SK-N-SH (cell line): ENCODE data around the gene CSRP3. TPM values are rescaled to one million over a fixed set of nuclear protein-coding genes. Genes with fewer than 3 reads are reported as not detected.

ENCODE experiments used
- CTCF ChIA-PET: fragments of 300-600, 350-600 bp; formaldehyde crosslinking; extraction: SDS; loops from one replicate; lab custom pipeline; 2021; lab: Yijun Ruan, JAX
- POLR2A ChIA-PET: fragments of 350-600 bp; sonication (Branson Sonifier 250); formaldehyde crosslinking; extraction: SDS; loops from one replicate; lab custom pipeline; 2020; ENCODE audit warnings: antibody characterized with exemption, inconsistent platforms; lab: Yijun Ruan, JAX
- DNase-seq: peaks from one replicate; pipeline ENCODE4 v3.0.0; 2012
- H2AFZ ChIP-seq: fragments of 200-600 bp; sonication (generic); 2 replicates; pipeline ENCODE4 v1.8.1; 2016; ENCODE audit warnings: antibody characterized with exemption, mild to moderate bottlenecking, low read depth
- H3F3A ChIP-seq: fragments of 200-600 bp; sonication (generic); replicated peaks from 2 replicates; pipeline ENCODE3; 2016; ENCODE audit warnings: antibody characterized with exemption, mild to moderate bottlenecking; ENCODE audit not compliant: insufficient read depth
- H3K27ac ChIP-seq, 2 experiments: fragments of 200-500 bp in 1 of 2; fragments of 200-600 bp in 1 of 2; sonication (Bioruptor generic) in 1 of 2; sonication (generic), shearing (Covaris generic) in 1 of 2; 2 replicates each; pipeline versions ENCODE4 v1.5.1 to v1.6.1; 2014 to 2016; ENCODE audit warnings: low read depth in 2 of 2, inconsistent platforms in 1 of 2, low read length in 1 of 2, mild to moderate bottlenecking in 1 of 2, mixed read lengths in 1 of 2
- H3K27me3 ChIP-seq: fragments of 200-600 bp; sonication (generic), shearing (Covaris generic); 2 replicates; pipeline ENCODE4 v1.6.1; 2016; ENCODE audit warnings: mixed run types; ENCODE audit not compliant: insufficient read depth
- H3K36me3 ChIP-seq, 2 experiments: fragments of 200-500 bp in 1 of 2; fragments of 200-600 bp in 1 of 2; sonication (Bioruptor generic) in 1 of 2; sonication (generic) in 1 of 2; replicated peaks in 1 of 2; 2 replicates each; pipeline versions ENCODE3 to v1.5.1; 2014 to 2016; ENCODE audit warnings: low read length in 1 of 2, mild to moderate bottlenecking in 1 of 2; ENCODE audit not compliant: insufficient read depth in 2 of 2, control insufficient read depth in 1 of 2
- H3K4me1 ChIP-seq, 2 experiments: fragments of 200-500 bp in 1 of 2; fragments of 200-600 bp in 1 of 2; sonication (Bioruptor generic) in 1 of 2; sonication (generic), shearing (Covaris generic) in 1 of 2; 2 replicates each; pipeline versions ENCODE4 v1.5.1 to v1.6.1; 2014 to 2016; ENCODE audit warnings: low read depth in 1 of 2, low read length in 1 of 2, mixed run types in 1 of 2; ENCODE audit not compliant: insufficient read depth in 2 of 2, control insufficient read depth in 1 of 2
- H3K4me2 ChIP-seq: fragments of 200-600 bp; sonication (generic), shearing (Covaris generic); 2 replicates; pipeline ENCODE4 v1.6.1; 2017; ENCODE audit warnings: mixed run types
- H3K4me3 ChIP-seq, 2 experiments: fragments of 200-500 bp in 1 of 2; fragments of 200-600 bp in 1 of 2; sonication (Bioruptor generic) in 1 of 2; sonication (generic), shearing (Covaris generic) in 1 of 2; 2 replicates each; pipeline versions ENCODE4 v1.5.1 to v1.8.1; 2014 to 2016; ENCODE audit warnings: low read depth in 2 of 2, inconsistent platforms in 1 of 2, low read length in 1 of 2, mild to moderate bottlenecking in 1 of 2, mixed read lengths in 1 of 2, moderate library complexity in 1 of 2
- H3K79me2 ChIP-seq: fragments of 200-600 bp; sonication (generic); 2 replicates; pipeline ENCODE4 v1.8.1; 2017; ENCODE audit warnings: mild to moderate bottlenecking; ENCODE audit not compliant: insufficient read depth
- H3K9ac ChIP-seq: fragments of 200-600 bp; sonication (generic); 2 replicates; pipeline ENCODE4 v1.6.1; 2017; ENCODE audit warnings: mixed run types
- H3K9me2 ChIP-seq: fragments of 200-600 bp; sonication (generic); 2 replicates; pipeline ENCODE4 v1.6.1; 2017; ENCODE audit warnings: mixed run types
- H3K9me3 ChIP-seq: fragments of 200-600 bp; sonication (generic); 2 replicates; pipeline ENCODE4 v1.6.1; 2017; ENCODE audit warnings: mixed run types, mild to moderate bottlenecking, moderate library complexity
- H4K20me1 ChIP-seq: fragments of 200-600 bp; sonication (generic); 2 replicates; pipeline ENCODE4 v1.6.1; 2017; ENCODE audit warnings: mild to moderate bottlenecking, mixed run types; ENCODE audit not compliant: insufficient read depth
- CHD2 ChIP-seq: fragments of 150-350 bp; IDR thresholded peaks from 2 replicates; pipeline ENCODE4 v1.6.1; 2018; ENCODE audit warnings: low read length; ENCODE audit not compliant: partially characterized antibody
- EP300 ChIP-seq, 2 experiments: IDR thresholded peaks; 2 replicates each; pipeline versions ENCODE4 v1.4.0 to v1.6.1; 2012; ENCODE audit warnings: borderline replicate concordance in 1 of 2, low read depth in 1 of 2, low read length in 1 of 2
- FOSL2 ChIP-seq: IDR thresholded peaks from 2 replicates; pipeline ENCODE4 v1.4.0; 2012; ENCODE audit warnings: low read depth, mild to moderate bottlenecking, moderate library complexity, borderline replicate concordance
- FOXJ3 ChIP-seq: sonication (generic); formaldehyde crosslinking; IDR thresholded peaks from 2 replicates; pipeline ENCODE4 v1.5.1; 2020; ENCODE audit warnings: mild to moderate bottlenecking, missing genetic modification reagents
- GABPA ChIP-seq: IDR thresholded peaks from 2 replicates; pipeline ENCODE4 v1.4.0; 2012; ENCODE audit warnings: low read depth, mild to moderate bottlenecking
- GATA2 ChIP-seq: sonication (generic); formaldehyde crosslinking; IDR thresholded peaks from 2 replicates; pipeline ENCODE4 v1.5.0; 2020; ENCODE audit warnings: mild to moderate bottlenecking, missing genetic modification reagents
- MEF2A ChIP-seq: IDR thresholded peaks from 2 replicates; pipeline ENCODE4 v1.4.0; 2012; ENCODE audit warnings: low read depth, borderline replicate concordance
- MXI1 ChIP-seq: IDR thresholded peaks from 2 replicates; pipeline ENCODE4 v1.6.1; 2012; ENCODE audit warnings: mild to moderate bottlenecking, low read depth, low read length, improper control_type of control experiment
- NRF1 ChIP-seq: IDR thresholded peaks from 2 replicates; pipeline ENCODE4 v1.6.1; 2012; ENCODE audit warnings: low read depth, mild to moderate bottlenecking, low read length
- POLR2AphosphoS5 ChIP-seq: IDR thresholded peaks from 2 replicates; pipeline ENCODE4 v1.6.1; 2012; ENCODE audit warnings: low read depth, low read length
- RCOR1 ChIP-seq: fragments of 150-350 bp; IDR thresholded peaks from 2 replicates; pipeline ENCODE4 v1.6.1; 2017; ENCODE audit warnings: antibody characterized with exemption, low read length
- RFX5 ChIP-seq: IDR thresholded peaks from 2 replicates; pipeline ENCODE4 v1.6.1; 2012; ENCODE audit warnings: mild to moderate bottlenecking, improper control_type of control experiment, low read length
- RXRA ChIP-seq: IDR thresholded peaks from 2 replicates; pipeline ENCODE4 v1.4.0; 2012; ENCODE audit warnings: low read depth, mild to moderate bottlenecking, borderline replicate concordance
- SIN3A ChIP-seq: IDR thresholded peaks from 2 replicates; pipeline ENCODE4 v1.6.1; 2012; ENCODE audit warnings: low read depth, mild to moderate bottlenecking, low read length, moderate library complexity, borderline replicate concordance
- SMC3 ChIP-seq: IDR thresholded peaks from 2 replicates; pipeline ENCODE4 v1.6.1; 2012; ENCODE audit warnings: low read depth, low read length, improper control_type of control experiment
- TAF1 ChIP-seq: IDR thresholded peaks from 2 replicates; pipeline ENCODE4 v1.6.1; 2012; ENCODE audit warnings: low read depth, mild to moderate bottlenecking, low read length, moderate library complexity, borderline replicate concordance
- TCF12 ChIP-seq: IDR thresholded peaks from 2 replicates; pipeline ENCODE4 v1.4.0; 2012
- TEAD4 ChIP-seq: IDR thresholded peaks from 2 replicates; pipeline ENCODE4 v1.4.0; 2012; ENCODE audit warnings: mild to moderate bottlenecking, borderline replicate concordance; ENCODE audit not compliant: insufficient read depth
- WGBS: methylation state at CpG from one replicate; pipeline ENCODE4 v1.1.6; 2017; ENCODE audit warnings: low lambda C conversion rate; 5-methylcytosine and 5-hydroxymethylcytosine counted together
- polyA plus RNA-seq, 3 experiments: library from polyadenylated mRNA; depleted of rRNA; stranded (reverse); fragments of >200 nt; gene quantifications; 2 replicates each; pipeline ENCODE4 v1.2.3, GENCODE V29; 2012
- TF ChIP-seq, protein P1 (sequence below): IDR thresholded peaks from 2 replicates; pipeline ENCODE4 v1.4.0; 2012; ENCODE audit warnings: low read depth
- TF ChIP-seq, protein P2 (sequence below): fragments of 150-350 bp; IDR thresholded peaks from 2 replicates; pipeline ENCODE4 v1.6.1; 2017; ENCODE audit warnings: antibody characterized with exemption, low read length, low read depth, borderline replicate concordance

The CSRP3 gene
- polyA plus RNA-seq, 1 of the 3 experiments (the other 2 are of a cell fraction) = not detected

GRCh38 chr11:19168090-19168489 lies 33.7 kb downstream of the CSRP3 start:
- Histone ChIP-seq H3K36me3 (peaks cover 40 to 72% of the 10 kb centered on the region in 2 experiments), H4K20me1 (no peaks in the 10 kb centered on the region), H3K27me3 (no peaks in the 10 kb centered on the region), H3K4me1 (peaks cover 0 to 14% of the 10 kb centered on the region in 2 experiments; a peak in 2 of 4 replicates), H3K4me2 (no peak overlapping the region), H3F3A (no peaks in the 10 kb centered on the region), H2AFZ (no peak overlapping the region), H3K79me2 (no peaks in the 10 kb centered on the region), H3K4me3 (no peak overlapping the region), H3K9me3 (no peaks in the 10 kb centered on the region), H3K9ac (no peak overlapping the region), H3K9me2 (no peaks in the 10 kb centered on the region), H3K27ac (no peak overlapping the region)
- DNase-seq = no peak
- TF ChIP-seq, protein P1, sequence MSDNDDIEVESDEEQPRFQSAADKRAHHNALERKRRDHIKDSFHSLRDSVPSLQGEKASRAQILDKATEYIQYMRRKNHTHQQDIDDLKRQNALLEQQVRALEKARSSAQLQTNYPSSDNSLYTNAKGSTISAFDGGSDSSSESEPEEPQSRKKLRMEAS = no peak
- no peak for TF ChIP-seq MEF2A
- TF ChIP-seq, protein P2, sequence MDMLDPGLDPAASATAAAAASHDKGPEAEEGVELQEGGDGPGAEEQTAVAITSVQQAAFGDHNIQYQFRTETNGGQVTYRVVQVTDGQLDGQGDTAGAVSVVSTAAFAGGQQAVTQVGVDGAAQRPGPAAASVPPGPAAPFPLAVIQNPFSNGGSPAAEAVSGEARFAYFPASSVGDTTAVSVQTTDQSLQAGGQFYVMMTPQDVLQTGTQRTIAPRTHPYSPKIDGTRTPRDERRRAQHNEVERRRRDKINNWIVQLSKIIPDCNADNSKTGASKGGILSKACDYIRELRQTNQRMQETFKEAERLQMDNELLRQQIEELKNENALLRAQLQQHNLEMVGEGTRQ = no peak
- no peak for TF ChIP-seq SIN3A
- TF ChIP-seq RFX5 = no peak
- no peak for TF ChIP-seq CHD2
- no peak for TF ChIP-seq FOXJ3 (CRISPR knock-in tag)
- no peak for TF ChIP-seq GABPA
- TF ChIP-seq TEAD4 = no peak
- TF ChIP-seq RCOR1 = no peak
- no peak for TF ChIP-seq NRF1
- no peak for TF ChIP-seq FOSL2
- no peak for TF ChIP-seq TAF1
- TF ChIP-seq POLR2AphosphoS5 = no peak
- TF ChIP-seq MXI1 = no peak
- no peak for TF ChIP-seq SMC3
- POLR2A ChIA-PET = no interaction called here
- CTCF ChIA-PET = interaction anchor here (1.0 kb wide), 1 partner anchor 91 kb away, joined by 3 read pairs; no protein-coding TSS in a partner anchor
- WGBS = 92% methylated on average over 2 of the region's 2 CpGs

DNA sequence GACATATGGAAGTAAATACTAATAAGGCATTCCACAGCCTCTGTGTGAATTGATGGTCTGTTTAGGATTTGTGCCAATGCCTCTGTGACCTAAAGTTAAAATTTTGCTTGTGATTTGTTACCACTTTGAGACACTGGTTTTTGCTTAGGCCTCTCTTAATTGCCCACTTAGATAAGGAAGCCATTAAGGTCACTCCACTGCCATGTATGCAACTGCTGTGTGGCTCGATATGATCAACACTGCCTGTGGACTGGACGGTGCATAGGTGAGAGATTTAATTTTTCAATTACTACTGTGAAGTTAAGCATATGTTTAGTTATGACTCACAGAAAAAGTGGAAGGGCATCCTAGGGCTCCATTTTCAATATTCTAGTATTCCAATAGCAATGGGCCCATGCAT lies 36.9 kb downstream of the CSRP3 start:
- POLR2A ChIA-PET = no interaction called here
- H3K4me2 ChIP-seq = no peak overlapping the region

More for the DNA sequence above, 36.9 kb downstream of the CSRP3 start:
- Histone ChIP-seq H3K27me3 (no peaks in the 10 kb centered on the region), H3K9ac (no peak overlapping the region), H4K20me1 (no peaks in the 10 kb centered on the region), H2AFZ (no peak overlapping the region), H3K4me1 (peaks cover 0 to 14% of the 10 kb centered on the region in 2 experiments; a peak in 2 of 4 replicates), H3K36me3 (peaks cover 23 to 57% of the 10 kb centered on the region in 2 experiments), H3K4me3 (no peak overlapping the region), H3K9me3 (no peaks in the 10 kb centered on the region), H3F3A (no peaks in the 10 kb centered on the region), H3K9me2 (no peaks in the 10 kb centered on the region), H3K27ac (peak overlapping the region in 1 of 2 experiments; percentile 75; a peak in 2 of 4 replicates), H3K79me2 (no peaks in the 10 kb centered on the region)
- CTCF ChIA-PET = no interaction called here
- 69% methylated on average over 2 of the region's 2 CpGs for WGBS
- no peak for TF ChIP-seq CHD2
- no peak for TF ChIP-seq TCF12
- peak; percentile 25; the same call in 1 of the 2 replicates for TF ChIP-seq RCOR1
- TF ChIP-seq RXRA = no peak
- peak; percentile 96 for TF ChIP-seq GATA2 (CRISPR knock-in tag)
- TF ChIP-seq EP300 (IDR thresholded peaks at IDR 0.05; ENCODE audit: borderline replicate concordance in 1 of 2, low read depth in 1 of 2, low read length in 1 of 2) = peak in 1 of 2 experiments; percentile 57; a peak in 1 of 4 replicates
- TF ChIP-seq FOXJ3 (CRISPR knock-in tag) = peak; percentile 48; the same call in 1 of the 2 replicates
- peak; percentile 34 for DNase-seq
